DMS 273 treated with DMSO at 0.1 percent for 48 hours (cell line): ENCODE results near the gene CHAT.

Experiments used
- DNase-seq: peaks from one replicate; lab custom pipeline; 2025; lab: John Stamatoyannopoulos, UW

The CHAT gene

DNA sequence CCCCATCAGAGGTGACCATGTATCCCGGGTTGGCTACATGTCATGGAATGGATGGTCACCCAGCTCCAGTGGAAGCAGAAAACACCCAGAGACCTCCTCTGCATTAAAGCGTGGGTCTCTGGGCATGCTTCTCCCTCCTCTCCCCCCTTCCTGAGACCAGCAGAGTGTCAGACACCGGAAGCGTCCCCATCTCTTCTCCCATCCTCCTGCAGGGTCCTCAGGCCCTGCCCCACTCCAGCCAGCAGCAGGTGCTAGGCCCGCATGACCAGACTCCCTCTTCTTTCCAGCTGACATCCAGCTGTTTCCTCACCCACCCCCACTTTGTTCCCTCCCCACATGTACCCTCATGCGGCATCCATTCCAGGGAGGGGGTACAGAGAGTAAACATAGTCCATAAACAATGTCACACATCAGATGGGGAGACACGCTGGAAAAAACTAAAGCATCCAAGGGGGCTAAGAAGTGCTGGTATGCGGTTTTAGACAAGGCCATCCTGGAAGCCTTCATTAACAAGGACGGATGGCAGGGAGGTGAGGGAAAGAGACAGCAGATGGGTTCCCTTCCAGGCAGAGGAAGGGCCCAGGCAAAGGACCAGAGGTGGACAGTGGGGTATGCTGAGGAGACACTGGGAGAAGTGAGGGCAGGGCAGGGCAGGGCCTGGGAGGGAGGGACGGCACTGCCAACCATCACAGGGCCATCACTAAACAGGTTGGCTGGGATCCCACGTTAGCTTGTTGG is 16.2 kb upstream of the CHAT start:
- no peak for DNase-seq

DNA sequence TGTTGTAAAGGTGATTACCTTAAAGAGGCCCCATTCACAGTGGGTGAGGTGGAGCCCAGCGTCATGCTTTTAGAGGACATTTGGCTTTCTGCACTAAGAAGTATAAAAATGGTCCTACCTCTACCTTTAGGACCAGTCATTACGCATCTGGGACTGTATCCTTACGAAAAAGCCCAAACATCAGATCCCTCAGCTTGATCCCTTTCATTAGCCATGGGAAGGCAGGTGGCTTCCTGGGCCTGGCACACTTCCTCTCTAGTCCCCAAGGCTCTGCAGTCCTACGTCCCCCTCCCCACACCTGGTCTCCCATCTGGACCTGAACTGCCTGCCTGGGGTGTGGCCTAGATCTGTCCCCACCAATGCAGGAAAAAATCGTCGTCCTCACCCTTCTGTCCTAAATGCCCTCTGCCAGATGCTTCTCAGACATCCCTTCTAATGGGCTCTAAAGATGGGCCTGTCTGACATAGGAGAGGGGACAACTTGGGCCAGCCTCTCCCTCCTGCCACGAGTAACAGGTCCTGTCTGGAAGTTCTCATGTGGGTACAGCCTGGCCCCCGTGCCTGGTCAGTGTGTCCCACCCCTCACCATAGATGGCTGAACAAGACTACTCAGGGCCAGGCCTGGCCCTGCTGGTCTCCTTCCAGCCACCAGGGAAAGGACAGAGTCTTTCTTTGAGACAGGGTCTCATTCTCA is 15.5 kb upstream of the CHAT start:
- no peak for DNase-seq

DNA sequence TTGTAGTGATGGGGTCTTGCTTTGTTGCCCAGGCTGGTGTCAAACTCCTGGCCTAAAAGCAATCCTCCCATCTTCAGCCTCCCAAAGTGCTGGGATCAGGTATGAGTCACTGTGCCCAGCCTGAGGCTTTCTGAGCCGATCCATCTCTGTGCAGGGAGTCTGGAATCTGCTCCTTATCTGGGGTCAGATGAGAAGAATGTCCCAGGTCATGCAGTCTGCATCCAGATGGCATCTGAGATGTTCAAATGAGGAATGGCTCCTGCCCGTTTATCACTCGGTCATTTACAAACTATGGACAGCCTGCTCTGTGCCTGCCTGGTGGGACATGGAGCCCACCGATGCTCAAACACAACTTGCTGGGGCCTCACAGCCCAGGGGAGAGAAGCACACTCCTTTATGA is 14.9 kb upstream of the CHAT start:
- DNase-seq = no peak

- no peak for DNase-seq
Observed at GRCh38 chr10:49599546-49599945, 14.3 kb upstream of the CHAT start.

- no peak for DNase-seq
Observed at GRCh38 chr10:49600046-49600445, 13.8 kb upstream of the CHAT start.

DNA sequence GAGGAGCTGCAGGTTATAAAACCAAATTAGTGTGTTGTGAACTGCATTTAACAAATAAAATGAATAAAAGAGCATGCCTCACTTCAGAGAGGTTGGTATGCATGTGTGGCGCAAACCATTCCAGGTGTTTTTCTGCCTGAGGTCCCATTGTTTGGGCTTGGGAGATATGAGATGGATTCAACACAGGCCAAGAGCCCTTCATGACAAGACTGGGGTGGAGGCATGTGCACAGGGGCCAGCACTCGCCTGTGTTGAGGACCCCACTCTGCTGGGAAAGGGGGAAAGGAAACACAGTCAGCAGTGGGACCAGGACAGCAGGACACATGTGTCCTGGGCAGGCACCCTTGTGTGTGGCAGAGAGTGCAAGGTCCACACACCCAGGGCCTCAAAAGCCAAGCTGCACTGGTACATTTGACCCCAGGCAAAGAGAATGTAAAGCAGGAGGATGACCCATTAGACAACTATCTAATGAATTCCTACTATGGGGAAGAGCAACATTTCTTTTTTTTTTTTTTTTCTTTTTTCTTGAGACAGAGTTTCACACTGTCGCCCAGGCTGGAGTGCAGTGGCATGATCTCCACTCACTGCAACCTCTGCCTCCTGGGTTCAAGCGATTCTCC is 12.9 kb upstream of the CHAT start:
- no peak for DNase-seq

- no peak for DNase-seq
Observed at GRCh38 chr10:49601857-49602256, 12.0 kb upstream of the CHAT start.

DNA sequence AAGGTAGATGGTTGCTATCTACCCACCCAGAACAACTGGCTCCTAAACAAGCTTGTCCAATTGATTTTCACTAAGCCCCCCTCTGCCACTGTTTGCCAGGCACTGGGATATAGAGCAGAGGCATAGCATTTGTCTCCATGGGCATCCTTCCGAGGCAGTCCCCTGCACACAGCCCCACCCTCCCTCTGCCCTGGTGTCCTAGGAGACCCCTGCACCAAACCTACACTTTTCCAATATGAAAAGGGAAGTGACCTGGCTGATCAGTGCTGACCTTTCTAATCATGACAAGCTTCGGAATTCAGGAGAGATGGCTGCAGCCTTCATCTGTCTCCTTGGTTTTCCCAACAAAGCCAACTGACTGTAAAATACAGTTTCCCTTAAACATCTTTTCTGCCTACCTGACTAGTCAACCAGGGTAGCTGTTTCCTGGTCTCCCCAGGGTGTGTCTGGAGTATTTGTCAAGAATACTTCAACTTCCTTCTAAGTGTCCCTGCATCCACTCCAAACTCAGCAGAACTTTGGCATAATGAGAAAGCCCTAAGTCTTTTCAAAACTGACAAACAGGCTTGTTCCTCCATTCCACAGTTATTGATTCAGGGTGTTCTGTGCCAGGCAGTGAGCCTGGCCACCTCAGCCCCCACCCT is 11.3 kb upstream of the CHAT start:
- no peak for DNase-seq

GRCh38 chr10:49605216-49605938 is 8.5 kb upstream of the CHAT start:
- no peak for DNase-seq

GRCh38 chr10:49605939-49606509 is 7.8 kb upstream of the CHAT start:
- no peak for DNase-seq

DNA sequence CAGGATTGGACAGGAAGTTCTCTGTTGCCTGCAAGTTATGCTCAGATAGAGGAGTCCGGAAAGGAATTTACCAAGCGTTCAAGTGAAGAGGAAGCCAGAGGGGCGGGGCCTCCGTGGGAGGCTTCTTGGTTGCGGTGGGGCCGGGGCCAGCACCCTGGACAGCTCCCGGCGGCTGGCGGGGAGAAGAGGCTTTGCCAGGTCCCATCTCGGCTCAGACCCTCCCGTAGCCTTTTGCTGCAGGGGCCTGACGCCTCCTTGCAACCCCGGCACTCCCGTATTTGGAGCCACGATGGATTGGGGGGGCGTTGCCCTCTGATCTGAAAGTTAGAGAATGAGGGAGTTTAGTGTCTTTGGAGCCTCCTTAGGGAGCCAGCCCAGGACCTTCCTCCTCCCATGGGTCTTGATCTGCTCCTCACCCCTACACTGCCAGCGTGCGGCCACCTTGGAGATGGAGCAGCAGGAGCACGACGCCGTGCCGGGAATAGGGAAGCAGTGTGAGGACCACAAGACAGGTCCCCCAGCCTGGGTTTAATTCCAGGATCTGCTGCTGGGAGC is 6.8 kb upstream of the CHAT start:
- no peak for DNase-seq

DNA sequence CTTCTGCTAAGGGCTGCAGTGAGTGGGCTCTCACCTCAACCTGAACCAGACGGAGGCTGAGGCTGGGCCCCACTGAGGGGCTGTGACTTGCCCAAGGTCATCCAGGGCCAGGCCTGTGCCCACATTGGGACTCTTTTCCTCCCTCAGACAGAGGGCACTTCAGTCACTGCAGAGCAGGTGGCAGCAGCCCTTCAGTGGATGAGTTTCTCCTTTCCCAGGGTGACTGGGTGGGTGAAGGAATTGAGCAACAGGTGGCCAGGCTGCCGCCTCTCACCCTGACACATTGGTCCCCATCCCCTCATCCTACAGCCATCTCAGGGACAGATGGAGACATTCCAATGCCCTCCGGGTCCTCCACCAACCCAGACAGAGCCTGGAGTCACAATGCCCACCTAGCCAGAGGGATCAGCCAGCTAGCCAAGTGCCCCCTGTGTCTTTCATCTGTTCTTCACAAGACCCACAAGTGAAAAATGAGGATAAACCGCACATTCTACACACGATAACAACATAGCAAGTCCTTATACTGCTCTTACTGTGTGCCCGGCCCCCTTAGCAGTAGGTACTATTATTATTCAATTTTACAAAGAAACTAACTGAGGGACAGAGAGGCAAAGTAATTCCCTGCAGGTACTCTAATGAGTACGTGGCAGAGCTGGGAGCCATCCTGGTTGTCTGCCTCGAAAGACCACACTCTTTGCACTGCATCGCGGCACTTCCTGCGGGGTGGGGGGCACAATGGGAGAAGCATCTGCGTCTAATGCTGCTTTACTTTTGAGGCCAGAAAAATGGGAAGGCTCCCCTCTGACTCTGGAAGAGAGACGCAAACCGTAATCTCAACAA is 5.5 kb upstream of the CHAT start:
- DNase-seq = no peak

GRCh38 chr10:49609006-49609282 is 4.9 kb upstream of the CHAT start:
- DNase-seq = no peak

DNA sequence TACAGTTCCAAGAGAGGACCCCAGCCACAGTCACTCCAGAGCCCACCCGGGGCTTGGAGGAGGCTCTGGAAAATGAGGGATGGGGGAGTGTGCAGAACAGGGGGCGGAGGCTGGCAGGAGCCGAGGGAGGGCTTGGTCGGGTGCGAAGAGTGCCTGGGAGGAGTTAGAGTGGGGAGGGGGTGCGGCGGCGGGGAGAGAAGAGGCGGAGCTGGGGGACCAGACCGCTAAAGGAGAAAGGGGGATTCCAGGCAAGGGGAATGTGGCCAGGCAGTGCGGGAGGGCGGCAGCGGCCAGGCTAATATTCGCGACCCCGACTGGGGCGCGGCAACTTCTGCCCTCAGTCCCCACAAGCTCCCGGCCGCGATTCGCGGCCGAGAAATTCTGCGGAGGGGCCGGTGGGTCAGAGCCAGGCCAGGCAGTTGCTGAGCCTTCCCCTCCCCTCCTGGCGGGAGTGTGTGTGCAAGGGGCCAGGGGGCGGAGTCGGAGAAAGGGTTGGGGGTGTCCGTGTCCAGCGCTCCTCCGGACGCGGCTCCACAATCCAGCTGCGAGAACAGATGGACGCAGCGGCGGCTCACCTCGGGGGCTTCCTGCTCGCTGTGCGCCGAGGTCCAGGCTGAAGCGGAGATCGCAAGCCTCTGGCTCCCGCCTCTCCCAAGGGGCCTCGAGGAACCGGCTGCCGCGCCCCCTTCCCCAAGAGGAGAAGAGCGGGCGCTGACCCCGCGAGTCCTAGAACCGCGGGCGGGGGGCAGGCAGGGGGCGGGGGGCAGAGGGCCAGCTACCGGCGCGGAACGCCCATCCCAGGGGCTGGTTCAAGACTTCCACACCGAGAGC is 4.3 kb upstream of the CHAT start:
- DNase-seq = no peak

DNA sequence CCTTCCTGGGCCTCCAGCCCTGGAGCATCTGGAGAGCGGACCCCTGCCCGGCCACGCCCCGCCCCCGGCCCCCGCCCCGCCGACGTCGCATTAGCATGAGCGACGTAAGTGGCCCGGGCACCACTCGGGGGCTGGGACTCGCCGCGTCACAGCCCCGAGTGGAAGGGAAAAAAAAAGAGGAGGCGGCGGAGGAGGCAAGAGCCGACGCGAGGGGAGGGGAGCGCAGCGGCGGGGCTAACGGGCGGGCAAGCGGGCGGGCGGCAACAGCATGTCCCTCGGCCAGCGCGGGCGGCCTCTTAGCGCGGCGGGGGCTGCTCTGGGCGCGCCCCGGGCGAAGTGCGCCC is 3.8 kb upstream of the CHAT start, which contains the start of gene SLC18A3:
Gene SLC18A3, plus strand, starts transcription at position 197 of the 344 bp plus-strand sequence. CDS start 431 bp downstream, outside the sequence.
- no peak for DNase-seq

- DNase-seq = no peak
Observed at GRCh38 chr10:49610458-49611165, 3.2 kb upstream of the CHAT start.

- no peak for DNase-seq
Observed at GRCh38 chr10:49611166-49611815, 2.5 kb upstream of the CHAT start.

DNA sequence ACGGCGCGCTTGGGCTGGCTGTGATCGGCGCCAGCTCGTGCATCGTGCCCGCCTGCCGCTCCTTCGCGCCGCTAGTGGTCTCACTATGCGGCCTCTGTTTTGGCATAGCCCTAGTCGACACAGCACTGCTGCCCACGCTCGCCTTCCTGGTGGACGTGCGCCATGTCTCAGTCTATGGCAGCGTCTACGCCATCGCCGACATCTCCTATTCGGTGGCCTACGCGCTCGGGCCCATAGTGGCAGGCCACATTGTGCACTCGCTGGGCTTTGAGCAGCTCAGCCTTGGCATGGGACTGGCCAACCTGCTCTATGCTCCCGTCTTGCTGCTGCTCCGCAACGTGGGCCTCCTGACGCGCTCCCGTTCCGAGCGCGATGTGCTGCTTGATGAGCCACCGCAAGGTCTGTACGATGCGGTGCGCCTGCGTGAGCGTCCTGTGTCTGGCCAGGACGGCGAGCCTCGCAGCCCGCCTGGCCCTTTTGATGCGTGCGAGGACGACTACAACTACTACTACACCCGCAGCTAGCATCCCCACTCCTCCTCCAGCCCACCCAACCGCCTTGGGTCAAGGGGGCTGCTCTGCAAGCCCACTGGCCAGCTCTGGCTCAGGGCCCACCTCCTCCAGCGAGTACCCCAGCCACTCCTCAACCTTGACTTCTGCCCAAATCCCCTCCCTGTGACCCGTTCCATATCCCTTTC is 1.9 kb upstream of the CHAT start:
- DNase-seq = no peak
